HG03108 (cell line): ENCODE measurements around the gene C10orf67.

Experiments used
- ATAC-seq: cut with Tn5 transposase; IDR thresholded peaks from one replicate; pipeline ENCODE4 v1.9.1; 2021; ENCODE audit warnings: moderate library complexity; ENCODE audit not compliant: unreplicated experiment

C10orf67 gene

DNA sequence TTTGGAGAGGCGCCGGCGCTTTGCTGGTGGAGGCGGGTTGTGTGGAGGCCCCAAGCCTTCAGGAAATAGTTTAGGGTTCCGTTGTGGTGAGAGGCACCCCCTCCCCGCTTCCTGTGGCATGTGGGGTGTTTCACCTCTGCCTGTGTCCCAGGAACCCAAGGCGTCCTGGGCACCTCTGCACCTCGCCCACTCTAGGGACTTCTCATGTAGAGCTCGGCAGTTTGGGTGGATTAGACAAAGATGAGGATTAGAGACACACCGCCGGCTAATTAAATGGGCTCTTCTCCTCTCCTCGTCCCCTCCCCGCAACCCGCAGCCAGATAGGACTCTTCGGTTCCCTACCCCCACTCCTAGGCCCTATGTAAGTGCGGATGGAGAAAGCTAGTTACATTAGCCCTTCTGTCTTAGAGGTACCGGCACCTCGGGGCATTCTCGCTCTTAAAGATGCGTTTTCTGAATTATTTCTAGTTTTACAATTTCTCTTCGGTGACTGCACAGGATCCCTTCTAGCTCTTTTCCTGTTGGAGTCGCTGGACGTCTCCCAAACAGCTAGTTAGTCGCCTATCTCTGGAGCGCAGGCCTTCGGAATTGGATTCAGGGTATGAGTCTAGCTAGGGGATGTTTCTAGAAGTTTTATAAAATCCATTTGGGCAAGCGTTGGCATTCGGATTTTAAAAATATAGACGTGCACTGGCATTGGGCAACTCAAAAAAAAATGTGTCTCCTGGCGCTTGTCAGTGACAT lies 144.7 kb downstream of the C10orf67 start:
- ATAC-seq = no peak

DNA sequence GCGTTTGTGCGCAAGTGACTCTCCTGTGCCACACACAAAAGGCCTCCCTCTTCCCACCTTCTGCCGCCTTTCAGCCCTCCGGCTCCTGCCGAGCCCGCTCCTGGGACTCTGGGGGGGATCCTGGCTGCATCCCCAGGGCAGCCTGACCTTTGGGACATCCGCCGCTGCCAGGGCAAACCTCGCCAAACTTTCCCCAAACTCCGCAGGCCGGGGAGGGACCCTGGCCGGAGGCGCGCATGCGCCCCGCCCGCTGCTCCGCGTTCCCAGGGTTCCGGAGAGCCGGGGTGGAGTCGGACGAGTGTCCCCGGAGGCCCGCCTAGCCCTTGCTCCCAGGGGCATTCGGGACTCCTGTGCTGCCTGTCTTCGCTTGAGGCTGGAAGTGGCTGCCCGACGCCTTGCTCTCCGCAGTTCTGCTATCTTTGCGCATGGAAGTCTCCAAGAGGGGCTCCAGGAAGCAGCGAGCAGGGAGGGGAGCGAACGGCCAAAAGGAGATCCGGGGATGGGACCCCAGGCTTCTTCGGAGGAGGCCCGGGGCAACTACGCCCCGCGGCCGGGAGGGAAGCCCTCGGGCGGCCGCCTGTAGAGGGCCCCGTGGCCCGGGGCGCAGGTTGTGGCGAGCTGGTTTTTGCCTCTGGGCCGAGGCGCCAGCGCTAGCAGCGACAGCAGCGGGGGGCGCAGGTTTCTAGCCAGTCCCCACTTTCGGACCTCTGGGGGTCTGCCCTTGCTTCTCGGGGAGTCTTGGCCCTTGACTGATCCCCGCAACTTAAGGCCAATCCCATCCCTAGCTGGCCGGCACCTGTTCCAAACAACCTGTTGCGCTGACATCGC lies 145.4 kb downstream of the C10orf67 start:
- no peak for ATAC-seq

GRCh38 chr10:23198610-23198939 lies 146.0 kb downstream of the C10orf67 start:
- ATAC-seq = no peak

DNA sequence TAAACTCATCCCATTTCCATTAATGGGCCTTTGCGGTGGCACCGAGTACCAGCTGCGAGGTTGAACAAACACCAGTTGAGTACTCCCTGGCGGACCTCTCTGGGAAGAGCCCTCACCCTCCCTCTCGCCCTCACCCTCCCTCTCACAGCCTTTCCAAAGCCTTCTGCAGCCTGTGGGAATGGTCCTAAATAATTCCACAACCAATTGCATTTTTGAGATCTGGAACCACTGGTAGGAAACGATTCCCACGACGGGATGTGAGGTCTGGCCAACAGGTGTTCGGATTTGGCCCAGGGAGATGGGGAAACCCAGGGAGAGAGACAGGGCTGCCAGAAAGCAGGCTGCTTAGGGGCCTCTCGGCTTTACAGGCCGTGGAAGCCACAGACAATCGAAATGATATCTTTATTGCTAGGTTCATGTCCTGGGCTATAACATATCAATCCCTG lies 147.2 kb downstream of the C10orf67 start:
- no peak for ATAC-seq

GRCh38 chr10:23196915-23197314 lies 147.7 kb downstream of the C10orf67 start:
- ATAC-seq = no peak

DNA sequence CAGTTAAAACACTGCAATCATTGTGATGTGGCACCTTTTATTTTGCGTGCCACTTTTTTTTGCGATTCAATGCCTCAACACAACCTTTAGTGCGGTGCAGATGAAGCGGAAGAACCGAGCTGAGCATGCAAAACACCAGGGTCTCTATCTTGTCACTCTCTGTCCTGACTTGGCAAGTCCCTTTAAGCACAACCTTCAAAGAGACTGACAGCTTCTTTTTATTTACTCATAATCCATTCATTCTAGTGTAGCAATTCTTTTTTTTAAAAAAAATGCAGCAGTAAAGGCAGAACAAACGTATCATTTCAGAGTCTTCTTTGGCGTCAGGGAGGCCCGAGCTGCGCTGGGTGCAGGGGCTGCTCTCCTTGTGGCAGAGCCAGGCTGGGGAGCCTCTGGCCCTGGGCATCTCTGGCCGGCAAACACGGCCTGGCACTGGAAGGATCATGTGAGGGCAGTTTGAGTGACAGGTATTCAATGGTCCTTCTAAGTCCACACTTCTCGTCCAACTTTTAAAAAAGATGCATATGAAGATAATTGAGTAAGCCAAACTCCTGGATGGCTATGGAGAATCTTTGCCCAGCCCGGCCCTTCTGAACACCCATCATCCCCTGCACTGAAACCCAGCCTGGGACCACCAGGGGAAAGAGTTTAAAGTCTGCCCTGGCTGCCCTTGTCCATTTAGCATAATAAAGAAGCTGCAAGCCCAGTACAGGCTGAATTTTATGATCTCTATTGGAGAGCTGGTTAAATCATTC lies 148.6 kb downstream of the C10orf67 start:
- no peak for ATAC-seq

GRCh38 chr10:23194966-23195845 lies 149.4 kb downstream of the C10orf67 start:
- ATAC-seq = no peak

GRCh38 chr10:23194471-23194965 lies 150.1 kb downstream of the C10orf67 start:
- ATAC-seq = no peak

GRCh38 chr10:23193435-23194074 lies 151.0 kb downstream of the C10orf67 start:
- ATAC-seq = no peak

DNA sequence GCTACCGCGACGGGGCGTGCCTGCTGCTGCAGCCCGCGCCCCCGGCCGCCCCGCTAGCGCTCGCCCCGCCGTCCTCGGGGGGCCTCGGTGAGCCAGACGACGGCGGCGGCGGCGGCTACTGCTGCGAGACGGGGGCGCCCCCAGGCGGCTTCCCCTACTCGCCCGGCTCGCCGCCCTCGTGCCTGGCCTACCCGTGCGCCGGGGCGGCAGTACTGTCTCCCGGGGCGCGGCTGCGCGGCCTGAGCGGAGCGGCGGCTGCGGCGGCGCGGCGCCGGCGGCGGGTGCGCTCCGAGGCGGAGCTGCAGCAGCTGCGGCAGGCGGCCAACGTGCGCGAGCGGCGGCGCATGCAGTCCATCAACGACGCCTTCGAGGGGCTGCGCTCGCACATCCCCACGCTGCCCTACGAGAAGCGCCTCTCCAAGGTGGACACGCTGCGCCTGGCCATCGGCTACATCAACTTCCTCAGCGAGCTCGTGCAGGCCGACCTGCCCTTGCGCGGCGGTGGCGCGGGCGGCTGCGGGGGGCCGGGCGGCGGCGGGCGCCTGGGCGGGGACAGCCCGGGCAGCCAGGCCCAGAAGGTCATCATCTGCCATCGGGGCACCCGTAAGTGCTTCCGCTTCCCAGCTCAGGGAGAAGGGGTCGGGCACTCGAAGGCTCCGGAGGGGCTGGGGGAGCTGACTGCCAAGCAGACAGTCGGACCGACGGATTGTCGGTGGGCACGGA lies 151.7 kb downstream of the C10orf67 start:
- ATAC-seq = no peak

- ATAC-seq = no peak
Observed at GRCh38 chr10:23191764-23192711, 152.6 kb downstream of the C10orf67 start, which contains the start of gene PTF1A. Gene PTF1A, plus strand, starts transcription at chr10:23192312. Its CDS starts 219 bp downstream, at chr10:23192531.

DNA sequence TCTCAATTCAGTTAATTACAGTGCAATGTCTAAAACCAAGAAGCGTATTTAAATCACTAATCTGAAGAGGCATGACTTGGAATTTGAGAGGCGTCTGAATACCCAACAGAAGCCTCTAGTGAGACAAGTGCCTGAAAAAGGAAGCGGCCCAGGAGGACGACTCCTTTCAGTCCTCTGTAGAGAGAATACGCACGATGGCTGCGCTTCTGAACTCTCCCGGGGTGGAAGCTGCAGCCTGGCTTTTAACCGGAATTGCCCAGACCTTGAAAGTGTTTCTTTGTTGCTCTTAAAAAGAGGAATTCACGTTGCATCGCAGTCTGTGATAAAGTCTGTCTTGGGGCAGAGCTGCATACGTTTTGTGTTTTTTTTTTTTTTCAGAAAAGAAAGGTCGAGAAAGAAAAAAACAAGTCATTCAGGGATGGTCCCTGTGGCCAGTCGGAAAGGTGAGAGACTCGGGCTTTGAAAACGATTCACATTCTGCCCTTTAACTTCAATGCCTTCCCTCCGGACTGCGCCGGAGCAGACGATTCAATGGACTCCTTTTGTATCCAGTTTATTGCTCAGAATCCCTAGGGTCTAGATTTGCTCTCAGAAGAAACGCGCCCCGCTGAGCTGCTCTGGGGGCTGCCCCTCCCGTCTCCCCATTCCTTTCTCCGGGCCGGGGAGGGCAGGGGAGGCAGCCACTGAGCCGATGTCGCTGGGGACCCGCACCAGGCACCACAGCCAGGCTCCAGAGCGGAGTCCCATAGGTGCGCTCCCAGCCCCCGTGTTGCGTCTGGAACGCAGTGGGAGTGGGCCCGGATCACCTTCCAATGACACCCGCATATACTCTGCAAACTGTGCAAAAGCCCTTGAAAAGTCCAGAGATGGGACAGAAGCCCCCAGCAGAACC lies 153.5 kb downstream of the C10orf67 start:
- ATAC-seq = no peak

DNA sequence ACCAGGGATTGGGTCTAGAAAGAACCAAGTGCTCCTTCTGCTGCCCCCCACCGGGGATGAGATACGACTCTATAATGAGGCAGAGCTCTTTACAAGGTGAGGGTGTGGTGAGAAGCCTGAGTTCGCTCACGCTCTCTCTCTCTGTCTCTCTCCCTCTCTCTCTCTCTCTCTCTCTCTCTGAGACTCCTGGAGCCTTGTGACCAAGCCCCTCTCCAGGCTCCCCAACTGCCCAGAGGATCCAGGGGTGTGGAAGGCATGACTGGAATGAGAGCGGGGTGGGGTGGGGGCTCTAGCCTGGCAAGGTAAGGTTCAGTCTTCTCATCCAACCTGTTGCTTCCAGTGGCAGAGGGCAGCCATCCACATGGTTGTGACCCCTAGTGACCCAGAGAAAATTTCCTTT lies 155.6 kb downstream of the C10orf67 start:
- no peak for ATAC-seq

DNA sequence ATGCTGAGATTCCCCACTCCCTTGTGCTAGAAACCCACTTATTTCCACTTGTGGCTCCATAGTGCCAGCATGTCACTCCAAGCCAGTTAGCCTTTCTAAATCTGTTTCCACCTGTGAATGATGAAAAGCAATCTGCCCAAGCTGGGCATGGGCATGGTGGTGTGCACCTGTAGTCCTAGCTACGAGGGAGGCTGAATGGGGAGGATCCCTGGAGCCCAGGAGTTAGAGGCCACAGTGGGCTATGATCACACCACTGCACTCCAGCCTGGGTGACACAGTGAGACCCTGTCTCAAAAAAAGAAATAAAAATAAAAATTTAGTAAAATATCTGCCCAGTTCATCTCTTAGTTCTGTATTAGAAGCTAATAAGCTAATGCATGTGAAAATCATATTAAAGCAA lies 157.4 kb downstream of the C10orf67 start:
- ATAC-seq = no peak

- no peak for ATAC-seq
Observed at GRCh38 chr10:23186697-23187096, 157.9 kb downstream of the C10orf67 start.

DNA sequence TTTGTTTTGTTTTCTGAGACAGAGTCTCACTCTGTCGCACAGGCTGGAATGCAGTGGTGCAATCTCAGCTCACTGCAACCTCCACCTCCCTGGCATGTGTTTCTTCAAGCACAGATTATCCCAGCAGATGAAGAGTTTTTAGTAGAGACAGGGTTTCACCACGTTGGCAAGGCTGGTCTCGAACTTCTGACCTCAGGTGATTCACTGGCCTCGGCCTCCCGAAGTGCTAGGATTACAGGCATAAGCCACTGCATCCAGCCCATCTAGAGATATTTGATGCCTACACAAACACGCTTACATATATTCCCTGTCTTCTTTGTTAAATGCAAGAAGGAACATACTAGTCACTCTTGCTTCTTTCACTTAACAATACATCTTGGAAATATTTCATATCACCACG lies 158.4 kb downstream of the C10orf67 start:
- ATAC-seq = no peak

- no peak for ATAC-seq
Observed at GRCh38 chr10:23174977-23175512, 169.6 kb downstream of the C10orf67 start.
